ENCODE data around the gene YBX1. TPM values are rescaled to one million over a fixed set of nuclear protein-coding genes. Genes with fewer than 3 reads are reported as not detected.
A peak's percentile ranks its signal among the peaks of the same experiment; 100 is the strongest.

Gene YBX1
- total RNA-seq, 6 experiments from 2014 or later: 736 to 879 (median 836) TPM

DNA sequence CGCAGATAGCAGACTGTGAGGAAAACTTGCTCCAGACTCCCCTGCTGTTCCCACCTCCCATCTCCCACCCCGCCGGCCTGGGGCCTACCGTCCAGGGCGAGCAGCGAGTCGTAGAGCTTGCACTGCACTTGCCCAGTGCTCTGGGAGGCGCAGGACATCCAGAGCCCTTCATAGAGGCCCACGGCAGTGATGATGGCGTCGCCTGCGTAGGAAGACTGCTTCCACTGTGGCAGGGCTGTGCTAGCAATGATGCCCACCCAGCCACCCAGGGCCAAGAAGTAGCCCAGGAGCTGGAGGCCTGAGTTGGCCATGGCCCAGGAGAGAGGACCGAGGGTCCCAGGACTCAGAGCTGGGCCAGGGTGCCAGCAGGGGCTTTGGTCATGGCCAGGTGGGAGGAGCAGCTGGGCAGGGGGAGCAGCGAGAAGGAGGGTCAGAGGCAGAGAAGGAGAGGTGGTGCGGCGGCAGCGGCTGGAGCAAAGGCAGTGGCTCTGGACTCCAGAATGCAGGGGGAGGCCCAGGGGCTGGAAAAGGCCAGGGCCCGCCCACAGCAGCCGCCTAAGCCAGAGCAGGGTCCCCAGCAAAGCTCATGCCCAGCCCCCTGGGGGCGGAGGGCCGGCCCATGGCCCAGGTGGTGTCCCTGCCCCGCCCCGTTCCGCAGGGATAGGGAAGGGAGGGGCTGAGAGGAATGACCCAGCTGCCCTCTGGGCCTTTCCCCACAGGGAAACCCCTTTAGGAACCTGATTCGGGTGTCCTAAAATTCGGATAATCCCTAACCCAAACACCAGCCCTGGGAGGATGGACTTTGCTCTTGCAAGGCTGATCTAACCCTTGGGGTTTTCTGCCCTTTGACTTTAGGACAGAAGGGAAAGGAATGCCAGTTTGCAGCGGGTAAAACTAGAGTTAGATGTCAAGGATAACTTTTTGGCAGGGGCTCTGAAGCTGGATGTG is 57.8 kb downstream of the YBX1 start, which contains the start of gene CLDN19:
TSS of gene CLDN19 (minus strand) at position 484 of the 948 bp plus-strand sequence. CDS start at position 311, 173 bp downstream.
- Mint-ChIP-seq H3K27me3 (ENCODE audit: insufficient read depth) (peaks cover 4% of the 10 kb centered on the region), H3K27ac (no peak within 1 kb of the TSS), H3K36me3 (ENCODE audit: low read depth) (no peaks in the 10 kb centered on the region; the same call in 1 of the 2 replicates), H3K4me3 (no peak within 1 kb of the TSS), H3K4me1 (ENCODE audit: low read depth) (peaks cover 17% of the 10 kb centered on the region), H3K9me3 (no peaks in the 10 kb centered on the region)
- no peak for DNase-seq
- TF ChIP-seq, protein P1, sequence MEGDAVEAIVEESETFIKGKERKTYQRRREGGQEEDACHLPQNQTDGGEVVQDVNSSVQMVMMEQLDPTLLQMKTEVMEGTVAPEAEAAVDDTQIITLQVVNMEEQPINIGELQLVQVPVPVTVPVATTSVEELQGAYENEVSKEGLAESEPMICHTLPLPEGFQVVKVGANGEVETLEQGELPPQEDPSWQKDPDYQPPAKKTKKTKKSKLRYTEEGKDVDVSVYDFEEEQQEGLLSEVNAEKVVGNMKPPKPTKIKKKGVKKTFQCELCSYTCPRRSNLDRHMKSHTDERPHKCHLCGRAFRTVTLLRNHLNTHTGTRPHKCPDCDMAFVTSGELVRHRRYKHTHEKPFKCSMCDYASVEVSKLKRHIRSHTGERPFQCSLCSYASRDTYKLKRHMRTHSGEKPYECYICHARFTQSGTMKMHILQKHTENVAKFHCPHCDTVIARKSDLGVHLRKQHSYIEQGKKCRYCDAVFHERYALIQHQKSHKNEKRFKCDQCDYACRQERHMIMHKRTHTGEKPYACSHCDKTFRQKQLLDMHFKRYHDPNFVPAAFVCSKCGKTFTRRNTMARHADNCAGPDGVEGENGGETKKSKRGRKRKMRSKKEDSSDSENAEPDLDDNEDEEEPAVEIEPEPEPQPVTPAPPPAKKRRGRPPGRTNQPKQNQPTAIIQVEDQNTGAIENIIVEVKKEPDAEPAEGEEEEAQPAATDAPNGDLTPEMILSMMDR (IDR thresholded peaks at IDR 0.05): no peak

DNA sequence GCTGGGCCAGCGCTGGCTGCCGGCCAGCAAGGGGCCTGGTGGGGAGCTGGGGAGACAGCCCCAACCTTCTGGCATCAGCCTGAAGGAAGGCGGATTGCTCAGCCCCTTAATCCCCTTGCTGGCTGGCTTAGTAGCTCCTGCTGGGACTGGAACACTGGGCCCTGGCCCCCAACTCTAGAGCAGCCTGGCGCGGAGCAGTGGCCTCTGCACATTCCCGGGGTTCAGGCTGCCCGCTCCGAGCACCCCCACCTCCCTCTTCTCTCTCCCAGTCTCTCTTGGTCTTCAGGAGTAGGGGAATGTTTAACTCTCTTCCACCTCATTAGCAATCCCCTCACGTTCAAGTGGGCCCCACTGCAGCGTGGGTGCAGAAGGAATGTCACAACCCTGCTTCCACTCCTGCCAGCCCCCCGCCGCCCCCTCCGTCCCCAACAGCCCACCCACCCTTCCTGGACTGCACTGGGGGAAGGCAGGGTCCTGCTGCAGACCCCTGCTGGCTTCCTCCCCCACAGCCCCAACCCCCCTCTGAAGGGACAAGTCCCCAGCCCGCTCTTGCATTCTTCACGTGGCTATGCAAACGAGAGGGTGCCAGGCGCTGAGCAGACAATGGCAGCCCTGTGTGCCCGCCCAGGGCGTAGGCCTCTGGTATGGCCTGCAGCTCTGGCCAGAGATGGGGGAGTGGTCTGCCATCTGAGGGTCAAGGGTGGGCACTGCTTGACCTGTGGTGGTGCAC is 58.8 kb downstream of the YBX1 start:
- Mint-ChIP-seq H3K9me3 (no peaks in the 10 kb centered on the region), H3K4me3 (no peak overlapping the region), H3K4me1 (ENCODE audit: low read depth) (peaks cover 17% of the 10 kb centered on the region), H3K36me3 (ENCODE audit: low read depth) (no peaks in the 10 kb centered on the region; the same call in 1 of the 2 replicates), H3K27me3 (ENCODE audit: insufficient read depth) (peaks cover 4% of the 10 kb centered on the region), H3K27ac (no peak overlapping the region)
- no peak for DNase-seq
- TF ChIP-seq, protein P1 (IDR thresholded peaks at IDR 0.05): no peak

DNA sequence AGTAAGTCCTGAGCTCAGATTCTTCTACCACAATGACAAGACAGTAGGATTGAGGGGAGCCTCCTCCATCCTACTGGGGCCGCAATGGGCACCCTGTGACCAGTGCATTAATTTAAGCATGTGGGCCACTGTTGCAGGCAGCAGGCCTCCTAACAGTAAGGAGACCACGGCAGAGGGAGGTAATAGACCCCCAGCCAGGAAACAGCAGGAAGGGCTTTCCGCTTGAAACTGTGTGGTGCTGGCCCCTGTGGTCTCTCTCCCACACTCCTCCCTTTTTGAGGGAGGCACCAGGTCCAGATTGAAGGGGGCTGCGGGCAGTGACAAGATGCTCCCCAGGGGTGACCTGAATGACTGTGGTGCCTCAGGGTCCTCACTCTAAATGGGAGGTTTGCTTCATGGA is 59.5 kb downstream of the YBX1 start:
- peaks cover 17% of the 10 kb centered on the region for H3K4me1 Mint-ChIP-seq (ENCODE audit: low read depth)
- no peaks in the 10 kb centered on the region for H3K9me3 Mint-ChIP-seq
- no peak for DNase-seq
- H3K36me3 Mint-ChIP-seq (ENCODE audit: low read depth): no peaks in the 10 kb centered on the region; the same call in 1 of the 2 replicates
- H3K27me3 Mint-ChIP-seq (ENCODE audit: insufficient read depth): peaks cover 4% of the 10 kb centered on the region
- no peak overlapping the region for H3K4me3 Mint-ChIP-seq
- TF ChIP-seq, protein P1 (IDR thresholded peaks at IDR 0.05): no peak
- H3K27ac Mint-ChIP-seq: no peak overlapping the region

DNA sequence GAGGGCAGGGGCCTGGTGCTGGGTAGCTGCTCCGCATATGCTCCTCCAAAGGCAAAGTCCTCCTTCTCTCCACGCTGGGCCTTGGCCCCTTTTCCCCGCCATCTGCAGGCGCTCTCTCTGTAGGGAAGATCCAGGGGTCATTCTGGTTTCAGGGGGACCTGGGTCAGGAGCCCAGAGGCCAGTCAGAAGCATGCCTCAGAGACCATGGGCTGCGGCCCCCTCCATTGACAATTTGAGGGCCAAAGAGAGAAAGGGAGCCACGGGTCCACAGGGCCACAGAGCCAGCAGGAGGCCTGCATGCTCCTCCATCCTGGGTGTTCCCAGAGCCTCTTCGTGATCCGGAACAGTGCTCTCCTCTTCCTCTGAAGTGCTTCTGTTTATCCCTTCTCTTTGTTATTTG is 59.9 kb downstream of the YBX1 start:
- H3K27ac Mint-ChIP-seq: no peak overlapping the region
- no peaks in the 10 kb centered on the region; the same call in 1 of the 2 replicates for H3K36me3 Mint-ChIP-seq (ENCODE audit: low read depth)
- peaks cover 17% of the 10 kb centered on the region for H3K4me1 Mint-ChIP-seq (ENCODE audit: low read depth)
- no peaks in the 10 kb centered on the region for H3K9me3 Mint-ChIP-seq
- TF ChIP-seq, protein P1 (IDR thresholded peaks at IDR 0.05): no peak
- peaks cover 4% of the 10 kb centered on the region for H3K27me3 Mint-ChIP-seq (ENCODE audit: insufficient read depth)
- no peak for DNase-seq
- H3K4me3 Mint-ChIP-seq: no peak overlapping the region

DNA sequence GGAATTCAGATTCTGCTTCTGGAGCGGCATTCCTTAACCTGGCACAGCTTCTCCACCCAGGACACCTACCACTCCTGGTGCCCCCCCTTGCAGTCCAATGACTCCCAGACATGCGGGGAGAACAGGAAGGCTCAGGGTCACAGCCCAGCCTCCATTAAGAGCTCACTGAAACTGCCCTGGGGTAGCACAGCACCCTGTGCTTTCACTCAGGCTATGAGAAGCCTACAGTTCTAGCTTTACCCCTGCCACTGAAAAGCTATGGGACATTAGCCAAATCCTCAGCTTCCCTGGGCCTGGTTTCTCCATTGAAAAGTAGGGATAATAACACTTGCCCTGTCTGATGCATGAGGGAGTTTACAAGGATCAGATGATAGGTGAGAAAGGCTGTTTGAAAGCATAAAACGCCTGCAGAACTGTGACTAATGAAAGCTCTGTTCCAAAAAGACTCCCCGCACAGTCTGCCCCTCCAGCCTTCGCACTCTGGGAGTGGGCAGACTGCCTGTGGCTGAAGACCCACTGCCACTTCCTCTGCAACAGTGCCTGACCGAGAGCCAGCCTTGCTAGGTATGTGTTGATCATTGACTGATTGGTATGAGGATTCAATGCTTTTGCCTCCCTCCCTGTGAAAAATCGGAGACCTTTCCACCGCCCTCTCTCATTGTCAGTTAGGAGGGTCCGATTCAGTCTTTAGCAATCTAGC is 60.5 kb downstream of the YBX1 start:
- peak overlapping the region; percentile 4; the same call in 1 of the 2 replicates for H3K27ac Mint-ChIP-seq
- no peak for DNase-seq
- no peaks in the 10 kb centered on the region for H3K9me3 Mint-ChIP-seq
- TF ChIP-seq, protein P1 (IDR thresholded peaks at IDR 0.05): no peak
- peaks cover 17% of the 10 kb centered on the region for H3K4me1 Mint-ChIP-seq (ENCODE audit: low read depth)
- H3K4me3 Mint-ChIP-seq: no peak overlapping the region
- no peaks in the 10 kb centered on the region; the same call in 1 of the 2 replicates for H3K36me3 Mint-ChIP-seq (ENCODE audit: low read depth)
- H3K27me3 Mint-ChIP-seq (ENCODE audit: insufficient read depth): peaks cover 4% of the 10 kb centered on the region
